NCI-H748 (cell line): ENCODE results near the gene OR2F1.

Source experiments
- DNase-seq: peaks from one replicate; lab custom pipeline; 2025; ENCODE audit not compliant: unreplicated experiment; lab: John Stamatoyannopoulos, UW

Gene OR2F1, protein sequence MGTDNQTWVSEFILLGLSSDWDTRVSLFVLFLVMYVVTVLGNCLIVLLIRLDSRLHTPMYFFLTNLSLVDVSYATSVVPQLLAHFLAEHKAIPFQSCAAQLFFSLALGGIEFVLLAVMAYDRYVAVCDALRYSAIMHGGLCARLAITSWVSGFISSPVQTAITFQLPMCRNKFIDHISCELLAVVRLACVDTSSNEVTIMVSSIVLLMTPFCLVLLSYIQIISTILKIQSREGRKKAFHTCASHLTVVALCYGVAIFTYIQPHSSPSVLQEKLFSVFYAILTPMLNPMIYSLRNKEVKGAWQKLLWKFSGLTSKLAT

DNA sequence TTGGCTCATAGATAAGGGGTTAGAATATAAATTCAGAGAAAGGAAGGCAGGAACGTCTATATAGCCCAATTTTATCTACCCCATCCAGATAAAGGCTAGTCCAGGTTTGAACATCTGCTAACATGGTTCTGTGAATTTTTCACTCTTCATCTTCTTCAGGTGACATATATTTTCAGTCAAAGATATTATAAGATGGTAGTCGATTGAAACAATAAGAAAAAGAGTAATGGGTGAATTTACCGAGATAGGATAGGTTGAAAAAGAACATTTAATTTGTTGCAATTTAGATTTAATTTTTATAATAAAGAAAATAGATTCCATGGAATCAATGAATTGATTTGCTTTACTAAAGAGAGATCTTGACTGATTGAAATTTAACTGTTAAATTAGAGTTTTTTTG lies at the start of gene OR2F1:
Gene OR2F1, plus strand, starts transcription at position 301 of the 400 bp plus-strand sequence. CDS start 5,127 bp downstream, outside the sequence.
- no peak for DNase-seq

DNA sequence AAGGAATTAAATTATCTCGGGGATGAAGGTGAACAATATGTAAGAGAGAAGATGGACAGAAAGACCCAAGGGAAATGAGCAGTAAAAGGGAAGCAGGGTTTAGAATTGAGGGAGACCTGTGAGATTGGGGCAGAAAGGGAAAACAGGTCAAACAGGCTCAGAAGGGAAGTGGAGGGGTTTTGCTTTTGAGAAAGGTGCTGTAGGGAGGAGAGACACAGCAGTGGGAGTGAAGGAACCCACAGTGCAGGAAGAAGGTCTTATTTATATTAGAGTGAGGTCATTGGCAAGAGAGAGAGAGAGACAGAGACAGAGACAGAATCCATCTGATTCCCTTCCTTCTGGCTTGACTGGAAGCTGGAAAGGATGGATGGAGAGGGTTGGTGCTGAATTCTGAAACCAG lies 49.1 kb upstream of the OR2F1 start:
- DNase-seq = no peak

DNA sequence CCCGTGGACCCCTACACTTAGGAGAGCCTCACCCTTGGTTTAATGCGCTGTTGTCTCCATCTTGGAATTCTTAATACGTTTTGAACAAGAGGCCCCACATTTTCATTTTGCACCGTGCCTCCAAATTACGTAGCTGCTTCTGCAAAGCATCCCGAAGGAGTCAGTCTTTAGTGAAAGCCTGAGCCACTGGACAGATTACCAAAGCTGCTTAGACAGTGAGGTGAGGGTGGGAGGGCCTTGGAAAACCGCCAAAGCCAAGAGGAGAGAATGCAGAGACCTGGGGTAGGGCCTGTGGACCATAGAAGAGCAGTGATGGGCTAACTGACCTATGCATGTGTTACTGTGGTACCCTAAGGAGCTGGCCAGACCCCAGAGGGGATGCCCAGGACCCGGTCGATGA lies 48.5 kb upstream of the OR2F1 start:
- peak; percentile 8 for DNase-seq

DNA sequence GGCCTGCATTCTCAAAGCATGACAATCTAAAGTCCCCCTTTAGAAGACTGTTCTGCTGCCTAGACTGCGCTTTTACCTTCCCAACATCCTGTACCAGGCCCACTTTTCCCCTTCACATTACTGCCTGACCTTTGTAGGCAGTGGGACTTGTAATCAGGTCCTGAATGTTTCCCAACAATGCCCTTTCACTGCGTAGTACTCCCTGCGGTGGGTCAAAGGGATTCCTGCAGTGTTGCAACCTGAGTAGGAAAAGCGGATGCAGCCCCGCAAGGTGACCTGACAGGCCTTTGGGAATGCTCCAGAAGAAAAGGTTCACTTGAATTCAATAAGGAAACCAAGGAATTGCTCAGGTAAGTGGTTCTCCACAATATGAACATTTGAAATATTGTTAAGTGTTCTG lies 47.7 kb upstream of the OR2F1 start:
- no peak for DNase-seq

DNA sequence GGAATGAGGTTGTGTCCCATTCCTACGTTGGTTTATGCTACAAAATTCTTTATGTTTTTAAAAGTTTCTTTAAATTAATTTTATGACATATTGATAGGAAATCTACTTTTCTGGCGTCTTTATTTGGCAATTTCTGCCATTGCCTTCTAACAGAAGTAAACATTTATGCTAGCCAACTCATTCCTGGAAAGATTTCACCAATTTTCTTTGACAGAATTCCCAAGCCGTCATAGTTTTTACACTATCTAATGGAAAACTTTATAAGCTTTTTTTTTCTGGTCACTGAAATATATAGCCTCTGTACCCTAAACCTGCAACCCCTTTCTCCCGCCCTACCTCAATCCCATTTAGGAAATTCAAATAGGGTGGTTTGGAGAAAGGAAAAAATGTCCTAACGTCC lies 46.5 kb upstream of the OR2F1 start:
- no peak for DNase-seq

DNA sequence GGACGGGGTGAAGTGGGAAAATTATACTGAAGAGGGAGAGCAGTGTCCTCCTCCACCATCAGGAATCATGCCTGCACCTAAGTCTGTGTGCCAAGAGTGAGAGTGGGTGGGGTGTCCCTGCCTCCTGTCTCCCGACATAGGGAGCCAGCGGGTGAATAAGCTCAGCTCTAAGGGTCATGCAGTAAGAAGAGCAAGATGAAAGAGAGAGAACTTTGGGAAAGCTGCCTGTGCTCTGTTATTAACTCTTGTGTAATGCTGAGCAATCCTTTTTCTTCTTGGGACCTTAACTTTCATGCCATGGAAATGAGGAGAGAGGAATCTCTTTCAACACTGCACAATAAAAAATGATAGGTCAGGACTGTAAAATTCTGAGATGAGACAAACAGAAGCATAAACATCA lies 44.8 kb upstream of the OR2F1 start:
- DNase-seq = no peak

DNA sequence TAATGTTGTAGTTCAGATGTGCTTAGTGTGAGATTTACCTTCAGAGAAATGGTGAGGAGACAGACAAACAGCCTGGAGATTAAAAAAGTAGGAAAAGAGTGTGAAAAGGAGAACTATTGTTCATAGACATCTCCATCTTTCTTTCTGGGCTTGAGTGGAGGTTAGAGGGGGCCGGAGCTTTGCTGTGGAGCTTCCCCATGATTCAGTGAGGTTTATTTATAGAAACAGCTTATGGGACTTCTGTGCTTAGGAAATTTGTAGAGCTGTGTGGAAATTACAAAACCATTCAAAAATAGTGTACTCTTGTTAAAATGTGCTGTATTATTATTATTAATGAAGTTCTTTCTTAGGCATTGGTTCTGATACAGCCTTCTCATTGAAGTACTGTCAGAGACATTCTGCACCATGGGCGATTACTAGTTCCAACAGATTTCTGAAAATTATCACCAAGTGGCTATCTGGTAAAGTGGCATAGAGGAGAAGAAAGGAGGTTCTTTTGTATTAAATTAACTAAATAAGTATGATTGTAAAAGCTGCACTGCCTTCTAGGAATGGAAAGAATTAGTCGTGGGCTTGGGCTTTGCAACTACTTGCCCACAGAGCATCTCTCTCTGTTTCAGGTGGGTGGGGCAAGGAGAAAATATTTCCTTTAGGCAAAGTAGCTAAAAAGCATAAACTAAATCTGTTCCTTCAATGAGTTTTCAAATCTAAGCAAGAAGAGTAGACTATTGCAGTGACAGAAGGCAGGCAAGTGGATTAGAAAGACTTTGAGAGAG lies 44.0 kb upstream of the OR2F1 start:
- no peak for DNase-seq

DNA sequence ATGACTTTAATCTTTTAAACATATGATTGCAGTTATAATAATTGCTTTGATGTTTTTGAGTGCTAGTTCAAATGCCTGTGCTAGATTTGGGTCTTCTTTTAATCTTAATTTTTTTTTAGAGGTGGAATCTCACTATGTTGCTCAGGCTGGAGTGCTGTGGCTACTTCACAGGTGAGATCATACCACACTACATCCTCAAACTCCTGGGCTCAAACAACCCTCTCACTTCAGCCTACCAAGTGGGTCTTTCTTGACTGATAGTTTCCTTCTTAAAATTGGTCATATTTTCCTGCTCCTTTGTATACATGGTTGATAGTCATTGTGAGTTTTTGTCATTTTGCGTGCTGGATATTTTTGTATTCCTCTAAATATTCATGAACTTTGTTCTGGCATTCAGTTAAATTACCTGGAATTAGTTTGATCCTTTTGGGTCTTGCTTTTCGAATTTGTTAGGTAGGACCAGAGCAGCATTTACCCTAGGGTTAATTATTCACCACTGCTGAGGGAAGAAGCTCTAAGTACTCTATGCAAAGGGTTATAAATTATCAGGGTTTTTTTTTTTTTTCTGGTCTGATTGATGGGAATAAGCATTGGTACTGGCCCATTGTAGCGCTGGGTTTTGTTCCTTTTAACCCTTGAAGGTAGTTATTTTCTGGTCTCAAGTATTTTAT lies 40.6 kb upstream of the OR2F1 start:
- no peak for DNase-seq

DNA sequence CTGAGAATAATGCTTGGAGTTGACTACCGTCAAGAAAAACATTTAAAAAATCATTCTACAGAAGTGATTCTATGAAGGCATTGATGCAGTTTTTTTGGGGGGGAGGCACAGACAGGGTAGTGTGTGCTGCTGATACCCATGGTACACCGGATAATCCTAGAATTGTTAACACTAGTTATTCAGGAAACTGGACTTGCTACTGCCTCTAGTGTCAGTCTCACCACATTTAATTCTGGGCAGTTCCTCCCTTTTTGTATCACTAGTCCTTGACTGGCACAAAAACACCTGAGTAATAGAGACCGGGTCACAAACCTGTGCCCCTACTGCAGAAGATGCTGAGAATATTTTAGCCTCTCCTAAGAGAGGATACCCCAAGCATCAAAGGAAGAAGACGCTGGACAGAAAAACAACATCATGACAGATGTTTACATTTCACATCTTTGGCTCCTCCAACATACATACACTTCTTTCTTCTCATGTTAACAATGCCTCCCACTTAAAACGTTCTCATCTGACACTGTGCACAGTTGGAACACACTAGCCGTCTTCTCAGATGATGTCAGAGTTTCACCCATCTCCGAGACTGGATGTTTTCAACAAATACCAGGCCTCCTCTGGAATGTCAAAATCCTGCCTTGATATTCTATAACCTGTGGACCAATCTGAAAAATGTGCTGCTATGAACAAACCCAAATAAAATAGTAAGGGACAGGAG lies 39.5 kb upstream of the OR2F1 start:
- no peak for DNase-seq

DNA sequence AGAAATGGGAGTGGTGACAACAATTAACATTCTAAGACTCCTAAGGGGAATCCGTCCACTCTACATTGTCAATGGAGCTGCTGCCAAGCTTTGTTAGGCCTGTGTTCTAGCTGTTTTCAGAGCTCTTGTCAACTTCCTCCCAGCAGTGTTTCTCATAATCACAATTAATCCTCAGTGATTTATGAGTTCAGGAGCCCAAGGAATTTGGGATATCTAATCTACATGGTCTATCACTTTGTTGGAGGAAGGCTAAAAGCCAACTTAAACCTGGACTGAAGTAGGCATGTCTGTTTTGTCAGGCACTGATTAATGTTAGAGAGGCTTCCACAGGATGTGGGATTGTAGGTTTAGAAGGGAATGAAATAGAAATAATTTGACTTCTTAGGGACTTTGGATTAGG lies 29.8 kb upstream of the OR2F1 start:
- no peak for DNase-seq

DNA sequence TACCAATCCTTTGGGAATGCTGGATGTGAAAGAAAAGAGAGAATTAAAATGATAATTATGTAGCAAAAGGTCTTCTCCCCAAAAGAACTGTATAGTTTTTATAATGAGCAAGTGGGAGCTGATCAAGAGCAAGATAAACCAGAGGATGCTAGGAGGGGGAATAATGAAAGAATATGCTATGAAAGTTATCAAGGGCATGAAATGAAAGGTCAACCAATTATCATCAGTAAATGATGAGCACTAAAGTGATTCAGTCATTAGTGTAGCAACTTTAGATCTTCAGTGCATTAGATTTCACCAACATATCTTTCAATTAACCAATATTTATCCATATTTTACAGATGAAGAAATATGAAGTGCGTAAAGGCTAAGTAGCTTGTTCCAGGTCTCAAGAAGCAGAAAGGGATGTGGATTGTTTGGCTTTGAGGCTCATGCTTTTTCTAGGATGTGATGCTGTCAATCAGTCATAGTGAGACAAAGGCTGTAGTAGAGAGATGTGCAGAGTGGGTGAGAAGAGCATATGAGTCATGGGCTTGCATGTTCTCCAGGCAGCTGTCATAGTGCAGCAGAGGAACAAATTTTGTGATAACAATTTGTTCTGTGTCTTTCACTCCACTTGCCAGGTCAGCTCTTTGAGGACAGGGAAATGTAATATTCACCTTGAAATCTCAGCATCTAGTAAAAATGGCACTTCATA lies 25.3 kb upstream of the OR2F1 start:
- DNase-seq = no peak

DNA sequence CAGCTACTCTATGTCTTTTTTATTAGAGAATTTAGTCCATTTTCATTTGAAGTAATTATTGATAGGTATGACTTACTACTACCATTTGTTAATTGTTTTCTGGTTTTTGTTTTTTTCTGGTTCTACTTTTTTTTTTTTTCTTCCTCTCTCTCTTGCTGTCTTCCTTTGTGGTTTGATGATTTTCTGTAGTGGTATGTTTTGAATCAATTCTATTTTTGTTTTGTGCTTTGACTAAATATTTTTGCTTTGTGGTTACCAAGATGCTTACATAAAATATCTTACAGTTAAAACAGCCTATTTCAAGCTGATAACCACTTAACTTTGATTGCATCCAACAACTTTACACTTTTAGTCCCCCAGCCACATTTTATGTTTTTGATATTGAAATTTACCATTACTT lies 22.9 kb upstream of the OR2F1 start:
- no peak for DNase-seq

DNA sequence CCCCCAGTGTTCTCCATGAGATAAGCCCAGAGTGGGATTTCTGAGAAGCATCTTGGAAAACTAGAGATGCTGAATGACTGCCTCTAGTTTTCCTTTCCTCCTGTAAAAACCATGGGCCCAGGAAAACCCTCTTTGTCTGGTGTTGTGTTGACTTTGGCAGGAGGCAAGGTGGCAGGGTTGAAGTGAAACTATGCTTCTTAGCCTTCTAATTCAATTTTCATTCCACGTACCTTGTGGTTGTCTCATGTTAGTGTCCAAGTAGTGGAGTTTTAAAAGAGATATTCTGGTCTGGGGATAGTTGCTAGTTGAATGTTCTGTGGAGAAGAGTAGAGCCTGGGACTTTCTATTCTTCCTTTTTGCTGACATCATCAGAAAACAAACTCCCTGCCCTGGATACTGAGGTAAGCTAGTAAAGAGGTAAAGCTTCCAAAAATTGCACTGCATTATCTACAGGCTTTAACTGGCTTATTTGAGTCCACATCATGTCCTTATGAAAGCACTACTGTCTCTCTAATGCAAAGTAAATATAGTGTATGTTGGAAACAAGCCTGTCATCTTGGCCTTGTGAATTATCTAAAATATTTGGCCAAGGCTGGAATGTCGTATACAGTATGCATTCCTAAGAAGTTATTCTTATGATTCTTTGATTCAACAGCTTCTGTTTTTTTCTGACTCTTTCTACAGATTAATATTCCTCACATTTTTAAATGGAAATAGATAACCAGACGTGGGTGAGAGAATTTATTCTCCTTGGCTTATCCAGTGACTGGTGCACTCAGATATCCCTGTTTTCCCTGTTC lies 19.9 kb upstream of the OR2F1 start, which contains the start of gene OR2F2:
Gene OR2F2, plus strand, starts transcription at position 708 of the 800 bp plus-strand sequence. Its CDS starts 0 bp downstream, at position 708.
- no peak for DNase-seq

DNA sequence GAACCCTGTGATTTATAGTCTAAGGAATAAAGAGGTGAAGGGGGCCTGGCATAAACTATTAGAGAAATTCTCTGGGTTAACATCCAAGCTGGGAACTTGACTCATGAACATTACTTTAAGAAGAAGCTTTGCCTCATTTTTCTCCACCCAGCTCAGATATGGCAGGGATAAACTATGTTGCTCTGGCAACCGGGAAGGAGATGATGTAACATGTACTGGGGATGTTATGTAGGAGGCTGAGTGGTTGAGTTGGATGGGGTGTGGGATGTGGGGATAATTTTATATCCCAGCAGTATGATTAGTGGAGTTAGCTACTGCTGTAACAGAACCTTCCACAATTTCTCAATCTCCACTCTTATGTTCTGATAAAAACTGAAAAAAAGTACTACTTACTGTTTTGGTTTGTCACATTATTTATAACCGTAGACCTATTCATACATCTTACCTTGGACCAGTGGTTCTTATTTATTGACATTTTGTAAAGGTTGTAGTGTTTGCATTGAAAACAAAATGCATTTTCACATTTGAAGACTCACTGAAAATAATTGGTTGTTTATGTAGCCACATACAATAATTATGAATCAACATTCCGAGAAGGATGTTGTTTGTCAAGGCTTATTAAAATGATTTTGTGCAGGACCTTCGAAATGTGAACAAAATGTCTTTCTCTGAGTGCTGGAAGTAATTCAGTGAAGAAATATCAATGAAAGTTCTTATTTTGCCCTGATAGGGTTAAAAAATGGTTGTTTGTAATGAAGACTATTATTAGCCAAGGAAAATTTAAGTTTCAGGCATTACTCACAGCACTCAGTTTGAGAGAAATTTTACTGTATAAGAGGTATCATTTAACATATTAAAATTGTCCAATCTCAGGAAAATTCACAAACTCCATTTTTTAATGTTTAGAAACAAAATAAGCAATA lies 18.3 kb upstream of the OR2F1 start:
- DNase-seq = no peak

DNA sequence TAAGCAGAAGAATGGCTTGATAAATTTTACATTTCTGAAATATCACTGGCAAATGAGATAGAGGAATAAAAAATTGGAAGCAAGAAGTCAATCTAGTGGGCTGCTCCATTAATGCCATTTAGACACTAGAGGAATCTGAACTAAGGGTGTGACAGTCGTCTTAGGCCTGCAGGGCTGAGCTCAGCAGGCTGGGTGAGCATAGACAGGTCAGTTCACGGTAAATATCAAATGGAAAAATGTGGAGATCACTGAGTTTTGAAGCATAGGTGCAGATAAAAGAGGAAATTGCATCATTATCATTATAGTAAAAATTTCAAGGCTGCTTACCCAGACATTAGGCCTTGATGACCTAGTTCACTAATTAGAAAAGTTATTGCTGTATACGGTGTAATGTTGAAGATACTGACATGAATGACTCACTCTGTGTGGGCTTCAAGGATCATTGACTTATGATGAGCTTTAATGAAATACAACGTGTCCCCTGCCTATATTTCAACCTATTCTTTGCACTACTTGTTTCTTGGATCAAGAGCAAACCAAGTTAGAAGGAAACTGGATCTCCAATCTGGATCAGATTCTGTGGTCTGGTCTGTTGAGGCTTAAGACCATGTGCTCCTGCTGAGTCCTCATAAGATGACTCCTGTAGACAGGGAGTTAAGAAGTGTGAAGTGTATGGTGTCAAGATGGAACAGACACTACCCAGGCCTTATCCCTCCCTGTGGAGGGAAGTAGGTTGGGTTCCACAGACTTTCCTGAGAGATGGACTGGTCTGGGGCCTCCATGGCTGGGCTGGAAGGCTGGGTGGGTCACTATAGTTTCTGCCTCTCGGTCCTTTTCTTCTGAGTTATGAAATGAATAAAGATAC lies 16.0 kb upstream of the OR2F1 start:
- DNase-seq = no peak

DNA sequence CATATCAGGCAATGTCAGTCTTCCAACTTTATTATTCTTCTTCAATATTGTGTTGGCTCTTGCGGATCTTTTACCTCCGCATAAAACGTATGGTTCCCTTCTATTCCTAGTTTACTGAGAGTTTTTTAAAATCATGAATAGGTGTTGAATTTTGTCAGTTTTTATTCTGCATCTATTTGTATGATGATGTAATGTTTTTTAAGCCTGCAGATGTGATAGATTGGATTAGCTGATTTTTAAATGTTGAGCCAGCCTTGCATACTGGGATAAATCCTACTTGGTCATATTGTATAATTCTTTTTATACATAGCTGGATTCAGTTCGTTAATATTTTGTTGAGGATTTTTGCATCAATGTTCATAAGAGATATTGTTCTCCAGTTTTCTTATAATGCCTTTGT lies 9.2 kb upstream of the OR2F1 start:
- no peak for DNase-seq

DNA sequence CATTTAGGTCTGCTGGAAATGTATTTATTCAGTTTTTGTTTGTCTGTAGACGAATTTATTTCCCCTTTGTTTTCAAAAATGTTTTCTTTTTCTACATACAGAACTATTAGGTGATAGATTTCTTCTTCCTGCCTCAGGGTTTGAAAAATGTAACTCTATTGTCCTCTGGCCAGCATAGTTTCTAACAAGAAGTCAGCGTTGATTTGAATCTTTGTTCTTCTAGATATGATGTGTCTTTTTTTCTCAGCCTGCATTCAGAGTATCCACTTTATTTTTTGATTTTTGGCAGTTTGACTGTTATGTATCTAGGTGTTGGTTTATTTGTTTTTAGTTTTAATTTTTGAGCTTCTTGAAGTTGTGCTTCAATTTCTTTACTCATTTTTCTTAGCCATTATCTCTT lies 7.5 kb upstream of the OR2F1 start:
- no peak for DNase-seq

DNA sequence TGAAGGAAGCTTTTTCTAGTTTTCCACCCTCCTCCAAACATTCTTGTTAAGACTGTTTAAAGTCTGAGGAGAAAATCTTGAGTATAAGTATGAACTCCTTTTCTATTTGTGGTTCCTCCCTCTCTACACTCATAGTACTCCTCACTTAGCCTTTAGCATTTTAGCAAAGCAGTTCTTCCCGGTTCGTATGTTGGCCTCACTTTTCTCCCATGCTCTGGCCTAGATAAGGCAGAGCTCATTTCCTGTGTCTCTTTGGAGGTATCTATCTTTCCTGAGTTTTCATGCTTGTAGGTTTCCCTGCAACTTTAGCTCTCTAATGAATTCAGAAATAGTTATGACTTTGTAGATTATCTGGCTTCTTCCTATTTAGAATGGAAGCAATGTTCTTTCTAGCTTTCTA lies 5.9 kb upstream of the OR2F1 start:
- no peak for DNase-seq
